ENCODE results near the gene SNX13.

- TF ChIP-seq, protein P1, sequence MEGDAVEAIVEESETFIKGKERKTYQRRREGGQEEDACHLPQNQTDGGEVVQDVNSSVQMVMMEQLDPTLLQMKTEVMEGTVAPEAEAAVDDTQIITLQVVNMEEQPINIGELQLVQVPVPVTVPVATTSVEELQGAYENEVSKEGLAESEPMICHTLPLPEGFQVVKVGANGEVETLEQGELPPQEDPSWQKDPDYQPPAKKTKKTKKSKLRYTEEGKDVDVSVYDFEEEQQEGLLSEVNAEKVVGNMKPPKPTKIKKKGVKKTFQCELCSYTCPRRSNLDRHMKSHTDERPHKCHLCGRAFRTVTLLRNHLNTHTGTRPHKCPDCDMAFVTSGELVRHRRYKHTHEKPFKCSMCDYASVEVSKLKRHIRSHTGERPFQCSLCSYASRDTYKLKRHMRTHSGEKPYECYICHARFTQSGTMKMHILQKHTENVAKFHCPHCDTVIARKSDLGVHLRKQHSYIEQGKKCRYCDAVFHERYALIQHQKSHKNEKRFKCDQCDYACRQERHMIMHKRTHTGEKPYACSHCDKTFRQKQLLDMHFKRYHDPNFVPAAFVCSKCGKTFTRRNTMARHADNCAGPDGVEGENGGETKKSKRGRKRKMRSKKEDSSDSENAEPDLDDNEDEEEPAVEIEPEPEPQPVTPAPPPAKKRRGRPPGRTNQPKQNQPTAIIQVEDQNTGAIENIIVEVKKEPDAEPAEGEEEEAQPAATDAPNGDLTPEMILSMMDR (IDR thresholded peaks at IDR 0.05; ENCODE audit: low read length), result no peak
- no peak for TF ChIP-seq EZH2 (optimal IDR thresholded peaks at IDR 0.05; ENCODE audit: low read depth, low read length)
Observed at GRCh38 chr7:17849504-17849903, 90.8 kb downstream of the SNX13 start.
